A549 (cell line): Measurements from ENCODE around the gene TOP3A. TPM values are rescaled to one million over a fixed set of nuclear protein-coding genes. Genes with fewer than 3 reads are reported as not detected.
"Not testable (repeated sequence)": the region's sequence is repeated elsewhere in the genome, so short reads cannot be mapped to it uniquely, and the experiment has no call there.

Source experiments
- ATAC-seq, 2 experiments: fragments of 200-7000 bp in 1 of 2; fragments of >200 bp in 1 of 2; cut with Nextera tagmentation in 1 of 2; cut with Tn5 transposase in 1 of 2; 3 replicates each; pipeline versions ENCODE4 v1.8.0 to v1.9.1; 2018 to 2020; ENCODE audit warnings: mild to moderate bottlenecking in 1 of 2, moderate library complexity in 1 of 2
- CTCF ChIA-PET: fragments of 300-600 bp; sonication (Branson Sonifier 250); formaldehyde crosslinking; extraction: SDS; loops from one replicate; lab custom pipeline; 2021; ENCODE audit warnings: antibody characterized with exemption, inconsistent platforms; lab: Yijun Ruan, JAX
- POLR2A ChIA-PET: fragments of 350-600 bp; formaldehyde crosslinking; extraction: SDS; loops from one replicate; lab custom pipeline; 2021; ENCODE audit warnings: antibody characterized with exemption, inconsistent platforms; lab: Yijun Ruan, JAX
- DNase-seq, 2 experiments: peaks; one replicate each; pipeline versions ENCODE4 v3.0.0 to v3.0.0-alpha.2; 2011 to 2016; ENCODE audit warnings: low read depth in 1 of 2, low spot score in 1 of 2
- FAIRE-seq: peaks from 2 replicates; lab custom pipeline; 2011; peaks lifted over from hg19 to GRCh38; lab: Jason Lieb, UNC
- H3K27ac ChIP-seq, 2 experiments: fragments of >200 bp; sonication (Bioruptor Twin); formaldehyde crosslinking; 3 replicates each; pipeline ENCODE4 v1.5.1; 2016 to 2017
- H3K4me1 ChIP-seq: fragments of >200 bp; sonication (Bioruptor Twin); formaldehyde crosslinking; 3 replicates; pipeline ENCODE4 v1.6.1; 2016
- H3K4me2 ChIP-seq: fragments of >200 bp; sonication (Bioruptor Twin); formaldehyde crosslinking; 3 replicates; pipeline ENCODE4 v1.6.1; 2016
- H3K4me3 ChIP-seq: fragments of >200 bp; sonication (Bioruptor Twin); formaldehyde crosslinking; 3 replicates; pipeline ENCODE4 v1.5.1; 2016
- H3K9me3 ChIP-seq: fragments of >200 bp; sonication (Bioruptor Twin); formaldehyde crosslinking; 3 replicates; pipeline ENCODE4 v1.6.1; 2016
- BHLHE40 ChIP-seq: IDR thresholded peaks from 2 replicates; pipeline ENCODE4 v1.6.1; 2012; ENCODE audit warnings: low read depth, low read length, inconsistent platforms
- CBX8 ChIP-seq: fragments of 200-600 bp; sonication (generic); IDR thresholded peaks from 2 replicates; pipeline ENCODE4 v1.6.1; 2016
- CHD2 ChIP-seq: fragments of 150-350 bp; IDR thresholded peaks from 2 replicates; pipeline ENCODE4 v1.6.1; 2014; ENCODE audit warnings: low read length; ENCODE audit not compliant: partially characterized antibody
- CTCF ChIP-seq: fragments of >200 bp; sonication (Bioruptor Twin); formaldehyde crosslinking; IDR thresholded peaks from 3 replicates; pipeline ENCODE4 v1.5.1; 2016
- E2F6 ChIP-seq: IDR thresholded peaks from 2 replicates; pipeline ENCODE4 v1.6.1; 2012; ENCODE audit warnings: low read depth, borderline replicate concordance
- EHMT2 ChIP-seq: fragments of 200-600 bp; sonication (generic); IDR thresholded peaks from 2 replicates; pipeline ENCODE4 v1.6.1; 2016; ENCODE audit warnings: antibody characterized with exemption, low read depth, mild to moderate bottlenecking, moderate library complexity
- ESRRA ChIP-seq: fragments of 150-350 bp; IDR thresholded peaks from 2 replicates; pipeline ENCODE4 v1.6.1; 2014; ENCODE audit warnings: mild to moderate bottlenecking, low read length, borderline replicate concordance
- HOXA7 ChIP-seq: fragments of 250-450 bp; sonication (Bioruptor Pico); IDR thresholded peaks from 2 replicates; pipeline ENCODE4 v1.5.0; 2020; ENCODE audit warnings: mild to moderate bottlenecking, moderate library complexity
- KDM1A ChIP-seq: fragments of 200-600 bp; sonication (generic); IDR thresholded peaks from 2 replicates; pipeline ENCODE4 v1.6.1; 2016; ENCODE audit warnings: low read depth, mild to moderate bottlenecking
- MAX ChIP-seq: IDR thresholded peaks from 2 replicates; pipeline ENCODE4 v1.6.1; 2012
- NPAS2 ChIP-seq: fragments of 250-450 bp; sonication (Bioruptor Pico); IDR thresholded peaks from 2 replicates; pipeline ENCODE4 v1.8.0; 2022; ENCODE audit warnings: mild to moderate bottlenecking, moderate library complexity, borderline replicate concordance
- NR3C1 ChIP-seq: fragments of >200 bp; sonication (Bioruptor Twin); formaldehyde crosslinking; IDR thresholded peaks from 3 replicates; pipeline ENCODE4 v1.6.1; 2017
- POLR2AphosphoS2 ChIP-seq: conservative IDR thresholded peaks from 2 replicates; pipeline ENCODE4 v1.6.1; 2012; ENCODE audit warnings: low read length, improper control_type of control experiment, inconsistent platforms
- RCOR1 ChIP-seq: fragments of 150-350 bp; IDR thresholded peaks from 2 replicates; pipeline ENCODE4 v1.6.1; 2014; ENCODE audit warnings: antibody characterized with exemption, low read length, low read depth
- SREBF2 ChIP-seq: fragments of 450-650 bp; IDR thresholded peaks from 2 replicates; pipeline ENCODE4 v1.6.1; 2014; ENCODE audit warnings: mild to moderate bottlenecking, moderate library complexity
- ZC3H11A ChIP-seq: fragments of 450-650 bp; IDR thresholded peaks from 2 replicates; pipeline ENCODE4 v1.6.1; 2014; ENCODE audit warnings: antibody characterized with exemption, mild to moderate bottlenecking
- ZFP36 ChIP-seq: fragments of 450-650 bp; IDR thresholded peaks from 2 replicates; pipeline ENCODE4 v1.6.1; 2014; ENCODE audit warnings: borderline replicate concordance; ENCODE audit not compliant: partially characterized antibody
- WGBS: methylation state at CpG from one replicate; pipeline ENCODE4 v1.1.6; 2017; ENCODE audit errors: missing lambda C conversion rate; 5-methylcytosine and 5-hydroxymethylcytosine counted together
- polyA plus RNA-seq, 4 experiments: library from polyadenylated mRNA; depleted of rRNA in 3 of 4; stranded (reverse); fragments of >200 nt; fragmentation: RNase III in 1 of 4; extraction: RNeasy Plus Mini Kit Qiagen cat#74134 plus additional on column Dnase treatment in 1 of 4; gene quantifications; 2 replicates in 3 of 4; 3 replicates in 1 of 4; pipeline ENCODE4 v1.2.3, GENCODE V29; 2011 to 2017

Gene TOP3A
- polyA plus RNA-seq, 2 of the 4 experiments (the other 2 are of a cell fraction) = 29.0 to 29.3 TPM

- Histone ChIP-seq H3K4me2 (no peak overlapping the region), H3K9me3 (no peaks in the 10 kb centered on the region), H3K4me3 (no peak overlapping the region), H3K4me1 (no peaks in the 10 kb centered on the region), H3K27ac (no peak overlapping the region)
- no peak; a peak in 1 of 6 replicates for ATAC-seq
- FAIRE-seq = no peak
- no peak for DNase-seq
- POLR2A ChIA-PET = interaction anchor here (1.0 kb wide), 1 partner anchor 14 kb away, joined by 3 read pairs; the partner anchor contains the start of genes SMCR8 and TOP3A
- CTCF ChIA-PET = interaction anchor here (0.8 to 1.9 kb wide), 5 partner anchors 12 to 270 kb away, joined by 3 to 8 read pairs (median 4); no protein-coding TSS in a partner anchor
- TF ChIP-seq E2F6 (no peak), ZC3H11A (no peak), ESRRA (no peak), KDM1A (no peak)
- TF ChIP-seq, all 56 proteins: peak for 0
- 84% methylated on average over 8 of the region's 8 CpGs for WGBS
Observed at GRCh38 chr17:18300725-18301480, 13.9 kb downstream of the TOP3A start.

- H3K27ac ChIP-seq, H3K4me1 ChIP-seq, POLR2A ChIA-PET, H3K4me2 ChIP-seq, H3K9me3 ChIP-seq, ATAC-seq, DNase-seq, H3K4me3 ChIP-seq, FAIRE-seq, CTCF ChIA-PET: not testable (repeated sequence)
- WGBS = no CpG with 5 or more reads among the region's 30 CpGs
Observed at GRCh38 chr17:18298061-18298460, 16.7 kb downstream of the TOP3A start.

- POLR2A ChIA-PET = no interaction called here
- TF ChIP-seq ZFP36 (no peak), POLR2AphosphoS2 (no peak), ZC3H11A (no peak)
- FAIRE-seq = no peak
Observed at GRCh38 chr17:18291718-18292540, 22.9 kb downstream of the TOP3A start.

GRCh38 chr17:18285296-18285695 lies 29.5 kb downstream of the TOP3A start:
- TF ChIP-seq ESRRA (no peak), SREBF2 (no peak), CTCF (no peak), CBX8 (no peak), KDM1A (no peak), MAX (no peak), NR3C1 (no peak), CHD2 (no peak), RCOR1 (no peak), HOXA7 (no peak), EHMT2 (no peak), BHLHE40 (no peak), NPAS2 (CRISPR knock-in tag) (no peak)
- Histone ChIP-seq H3K4me3 (no peak overlapping the region), H3K27ac (no peak overlapping the region), H3K4me1 (no peaks in the 10 kb centered on the region), H3K9me3 (no peaks in the 10 kb centered on the region), H3K4me2 (no peak overlapping the region)
- no peak for FAIRE-seq
- POLR2A ChIA-PET = no interaction called here
- ATAC-seq = no peak
- WGBS = 93% methylated on average over 11 of the region's 11 CpGs
- no peak for DNase-seq
- CTCF ChIA-PET = interaction anchor here (0.8 to 2.6 kb wide), 5 partner anchors 10 to 68 kb away, joined by 3 to 8 read pairs (median 3); no protein-coding TSS in a partner anchor

More at GRCh38 chr17:18291718-18292540, 22.9 kb downstream of the TOP3A start:
- DNase-seq (no peak), ATAC-seq (no peak)
- no peak overlapping the region for H3K4me2 ChIP-seq
- WGBS = 91% methylated on average over 15 of the region's 15 CpGs
- no peak overlapping the region for H3K4me3 ChIP-seq
- no peaks in the 10 kb centered on the region for H3K9me3 ChIP-seq
- CTCF ChIA-PET = interaction anchor here (1.0 kb wide), 1 partner anchor 10 kb away, joined by 5 read pairs; no protein-coding TSS in a partner anchor
- H3K4me1 ChIP-seq = no peaks in the 10 kb centered on the region
- no peak overlapping the region for H3K27ac ChIP-seq
